MV-4-11 (cell line): Measurements from ENCODE around the gene STAM2.
"Not testable (repeated sequence)": the region's sequence is repeated elsewhere in the genome, so short reads cannot be mapped to it uniquely, and the experiment has no call there.

Experiments used
- DNase-seq: peaks from one replicate; lab custom pipeline; 2025; lab: John Stamatoyannopoulos, UW

STAM2 gene

DNA sequence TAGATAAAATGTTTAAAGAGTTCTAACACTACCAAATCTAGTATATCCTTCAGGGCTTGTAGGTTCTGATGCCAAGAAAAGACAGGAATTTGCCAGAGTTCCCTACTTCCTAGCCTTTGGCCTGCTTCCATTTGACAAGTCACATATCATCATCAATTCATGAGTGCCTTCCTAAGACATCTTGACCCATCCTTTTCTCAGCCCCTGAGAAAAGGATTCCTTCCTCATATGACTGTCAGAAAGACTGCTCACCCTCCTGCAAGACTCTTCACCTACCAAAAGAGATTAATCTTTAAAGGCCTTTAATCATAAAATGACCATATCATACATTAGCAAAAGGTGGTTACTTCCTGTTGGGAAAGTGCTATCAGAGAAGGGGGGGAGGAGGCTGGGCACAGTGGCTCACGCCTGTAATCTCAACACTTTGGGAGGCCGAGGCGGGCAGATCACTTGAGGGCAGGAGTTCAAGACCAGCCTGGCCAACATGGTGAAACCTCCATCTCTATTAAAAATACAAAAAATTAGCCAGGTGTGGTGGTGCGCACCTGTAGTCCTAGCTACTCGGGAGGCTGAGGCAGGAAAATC is 3.3 kb downstream of the STAM2 start:
- not testable (repeated sequence) for DNase-seq

DNA sequence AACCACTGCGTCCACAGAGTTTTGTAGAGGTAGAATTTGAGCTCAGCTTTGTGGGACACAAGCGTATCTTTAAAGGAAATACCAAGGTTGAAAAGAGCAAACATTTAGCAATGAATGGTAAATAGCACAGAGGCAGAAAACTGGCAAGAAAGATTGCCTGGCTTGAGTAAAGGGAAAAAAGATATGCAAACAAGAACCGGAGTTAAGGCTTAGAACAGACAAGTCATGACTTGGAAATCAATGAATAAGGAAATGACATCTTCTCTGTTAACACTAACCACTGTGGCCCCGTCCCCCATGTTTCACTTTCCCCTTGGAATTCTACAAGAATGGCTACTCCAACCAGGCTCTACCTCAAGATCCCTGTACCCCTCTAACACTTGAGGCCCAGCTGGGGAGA is 3.8 kb downstream of the STAM2 start:
- DNase-seq = peak; percentile 2

- DNase-seq = peak; percentile 3
These were observed 6.4 kb downstream of the STAM2 start for GRCh38 chr2:152169158-152169557.

DNA sequence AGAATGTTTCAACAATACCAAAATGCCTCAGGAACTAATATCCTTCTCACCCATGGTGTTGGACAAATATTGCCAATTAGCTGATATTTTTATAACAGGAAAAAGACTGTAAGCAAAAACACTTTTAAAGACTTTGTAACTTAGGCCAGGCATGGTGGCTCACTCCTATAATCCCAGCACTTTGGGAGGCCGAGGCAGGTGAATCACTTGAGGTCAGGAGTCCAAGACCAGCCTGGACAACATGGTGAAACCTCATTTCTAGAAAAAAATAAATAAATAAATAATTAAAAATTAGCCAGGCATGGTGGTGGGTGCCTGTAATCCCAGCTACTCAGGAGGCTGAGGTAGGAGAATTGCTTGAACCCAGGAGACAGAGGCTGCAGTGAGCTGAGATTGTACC is 8.1 kb downstream of the STAM2 start:
- DNase-seq = not testable (repeated sequence)

DNA sequence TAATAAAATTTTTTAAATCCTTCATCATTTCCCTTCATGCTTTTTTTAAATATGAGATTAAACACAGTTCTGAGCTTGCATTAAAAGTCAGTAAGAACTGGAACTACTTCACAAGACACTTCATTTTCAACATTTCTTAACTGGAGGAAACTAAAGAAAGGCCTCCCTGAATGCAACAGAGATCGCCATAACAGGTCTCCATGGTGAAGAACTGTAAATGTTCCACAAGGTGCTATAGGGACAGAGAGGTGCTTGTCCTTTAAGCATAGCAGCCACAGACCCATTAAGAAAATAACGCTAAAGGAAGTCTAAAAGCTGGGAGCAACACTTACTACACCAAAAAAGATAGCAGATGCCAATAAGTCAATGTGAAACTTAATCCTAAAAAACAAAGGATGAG is 8.5 kb downstream of the STAM2 start:
- no peak for DNase-seq

DNA sequence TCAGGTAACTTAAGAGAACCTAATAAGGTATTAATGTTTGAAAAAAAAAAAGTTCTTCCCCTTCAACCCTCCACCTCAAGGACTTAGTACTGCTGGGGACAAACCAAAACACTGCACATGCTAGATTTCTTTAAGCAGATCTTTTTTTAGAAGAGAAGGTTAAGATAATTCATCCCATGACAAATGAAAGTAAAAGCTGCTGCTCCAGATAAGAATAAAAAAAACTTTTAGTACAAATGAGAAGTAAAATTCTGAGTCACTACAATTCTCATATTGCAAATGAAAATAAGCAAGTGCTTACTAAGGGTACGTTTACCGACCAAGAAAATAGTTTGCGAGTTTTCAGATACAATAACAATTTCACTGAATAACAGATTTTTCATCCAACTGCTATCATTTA is 8.9 kb downstream of the STAM2 start:
- peak; percentile 25 for DNase-seq

DNA sequence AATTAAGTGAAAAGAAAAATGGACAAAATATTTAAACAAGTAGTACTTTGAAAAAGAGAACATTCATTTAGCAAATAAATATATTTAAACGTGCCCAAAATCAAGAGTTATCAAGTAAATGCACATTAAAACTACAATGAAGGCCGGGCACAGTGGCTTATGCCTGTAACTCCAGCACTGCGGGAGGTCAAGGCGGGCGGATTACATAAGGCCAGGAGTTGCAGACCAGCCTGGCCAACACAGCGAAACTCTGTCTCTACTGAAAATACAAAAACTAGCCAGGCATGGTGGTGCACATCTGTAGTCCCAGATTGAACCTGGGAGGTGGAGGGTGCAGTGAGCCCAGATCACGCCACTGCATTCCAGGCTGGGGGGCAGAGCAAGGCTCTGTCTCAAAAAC is 9.8 kb downstream of the STAM2 start:
- DNase-seq = no peak

DNA sequence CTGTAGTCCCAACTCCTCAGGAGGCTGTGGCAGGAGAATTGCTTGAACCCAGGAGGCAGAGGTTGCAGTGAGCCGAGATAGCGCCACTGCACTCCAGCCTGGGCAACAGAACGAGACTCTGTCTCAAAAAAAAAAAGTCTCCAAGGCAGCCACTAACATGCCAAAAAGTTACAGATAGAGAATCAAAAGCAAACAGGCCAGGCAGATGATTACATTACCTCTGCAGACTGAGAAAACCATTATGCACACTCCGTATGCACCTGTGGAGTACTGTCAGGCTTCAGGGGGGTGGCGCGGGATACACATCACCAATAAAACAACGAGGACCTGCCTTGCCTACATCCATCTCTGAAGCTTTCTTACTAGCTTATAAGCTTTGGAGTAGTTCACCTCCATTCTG is 10.3 kb downstream of the STAM2 start:
- DNase-seq = no peak

DNA sequence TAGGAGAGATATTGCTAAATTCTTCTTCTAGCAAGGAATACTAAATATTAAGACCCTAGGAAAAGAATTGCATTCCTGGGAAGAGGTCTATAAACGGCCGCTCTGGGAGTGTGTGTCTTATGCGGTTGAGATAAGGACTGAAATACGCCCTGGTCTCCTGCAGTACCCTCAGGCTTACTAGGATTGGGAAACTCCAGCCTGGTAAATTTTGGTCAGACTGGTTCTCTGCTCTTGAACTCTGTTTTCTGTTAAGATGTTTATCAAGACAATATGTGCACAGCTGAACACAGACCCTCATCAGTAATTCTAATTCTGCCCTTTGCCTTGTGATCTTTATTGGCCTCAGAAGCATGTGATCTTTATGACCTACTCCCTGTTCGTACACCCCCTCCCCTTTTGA is 11.9 kb downstream of the STAM2 start:
- not testable (repeated sequence) for DNase-seq

- no peak for DNase-seq
These were observed 13.4 kb downstream of the STAM2 start for GRCh38 chr2:152162141-152162540.

DNA sequence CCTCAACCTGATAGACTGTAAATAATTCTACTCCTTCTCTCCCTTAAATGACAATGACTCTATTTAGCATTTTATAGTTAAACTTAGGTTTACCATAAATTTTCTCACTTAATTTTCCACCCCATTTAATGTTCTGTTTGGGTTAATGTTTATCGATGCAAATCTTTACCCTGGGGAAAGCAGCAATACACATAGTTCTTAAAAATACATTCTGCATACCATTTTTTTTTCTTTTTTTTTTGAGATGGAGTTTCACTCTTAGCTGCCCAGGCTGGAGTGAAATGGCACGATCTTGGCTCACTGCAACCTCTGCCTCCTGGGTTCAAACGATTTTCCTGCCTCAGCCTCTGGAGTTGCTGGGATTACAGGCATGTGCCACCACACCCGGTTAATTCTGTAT is 14.0 kb downstream of the STAM2 start:
- DNase-seq = no peak

GRCh38 chr2:152160378-152160777 is 15.2 kb downstream of the STAM2 start:
- not testable (repeated sequence) for DNase-seq

GRCh38 chr2:152157253-152157652 is 18.3 kb downstream of the STAM2 start:
- DNase-seq = no peak

- DNase-seq = no peak
These were observed 20.4 kb downstream of the STAM2 start for GRCh38 chr2:152155209-152155608.

DNA sequence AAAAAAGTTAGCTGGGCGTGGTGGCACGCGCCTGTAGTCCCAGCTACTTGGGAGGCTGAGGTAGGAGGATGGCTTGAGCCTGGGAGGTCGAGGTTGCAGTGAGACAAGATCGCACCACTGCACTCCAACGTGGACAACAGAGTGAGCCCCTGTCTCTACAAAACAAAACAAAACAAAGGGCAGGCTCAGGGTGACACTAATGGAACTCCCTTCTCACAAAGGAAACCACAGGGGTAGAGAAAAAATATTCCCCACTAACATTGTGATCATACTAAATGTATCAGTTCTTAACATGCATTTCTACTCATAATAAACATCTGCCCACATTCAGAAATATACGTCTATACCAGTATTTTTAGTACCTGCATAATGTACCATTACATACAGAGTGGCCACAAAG is 21.1 kb downstream of the STAM2 start:
- DNase-seq = no peak

GRCh38 chr2:152134488-152135280 is 40.9 kb downstream of the STAM2 start:
- DNase-seq = peak; percentile 32

DNA sequence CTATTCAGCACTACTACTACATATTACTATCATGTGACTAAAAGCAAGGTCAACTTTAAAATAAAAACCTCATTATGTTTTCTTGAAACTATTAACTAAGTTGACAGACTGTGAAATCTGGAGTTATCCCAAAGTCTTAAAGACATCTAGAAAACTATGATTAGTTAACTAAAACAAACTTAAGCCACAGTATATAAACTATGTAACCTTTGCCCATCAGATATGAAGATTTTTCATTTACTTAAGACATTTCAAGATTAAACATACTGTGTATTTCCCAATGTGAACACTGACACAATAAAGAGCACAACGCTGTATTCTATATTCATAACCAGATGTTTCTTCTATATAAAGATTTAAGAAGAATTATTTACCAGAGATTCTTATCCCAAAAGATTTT is 43.3 kb downstream of the STAM2 start:
- no peak for DNase-seq

DNA sequence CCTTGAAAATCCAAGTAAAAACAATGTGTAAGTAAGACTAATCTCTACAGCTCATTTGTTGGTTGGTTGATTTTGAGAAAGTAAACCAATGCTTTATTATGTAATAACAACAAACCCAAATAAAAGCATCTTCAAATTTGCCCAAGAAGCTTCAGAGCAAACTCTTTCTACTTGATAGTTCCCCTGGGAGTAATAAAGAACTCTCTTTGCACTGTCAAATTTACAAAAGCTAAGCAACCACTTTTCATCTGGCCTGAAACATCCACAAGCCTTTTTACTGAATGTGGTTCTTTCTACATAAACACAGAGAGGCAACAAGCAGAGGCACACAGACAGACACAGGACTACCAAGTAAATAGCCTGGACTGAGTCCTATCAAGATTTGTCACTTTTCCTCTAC is 47.9 kb downstream of the STAM2 start:
- DNase-seq = no peak

DNA sequence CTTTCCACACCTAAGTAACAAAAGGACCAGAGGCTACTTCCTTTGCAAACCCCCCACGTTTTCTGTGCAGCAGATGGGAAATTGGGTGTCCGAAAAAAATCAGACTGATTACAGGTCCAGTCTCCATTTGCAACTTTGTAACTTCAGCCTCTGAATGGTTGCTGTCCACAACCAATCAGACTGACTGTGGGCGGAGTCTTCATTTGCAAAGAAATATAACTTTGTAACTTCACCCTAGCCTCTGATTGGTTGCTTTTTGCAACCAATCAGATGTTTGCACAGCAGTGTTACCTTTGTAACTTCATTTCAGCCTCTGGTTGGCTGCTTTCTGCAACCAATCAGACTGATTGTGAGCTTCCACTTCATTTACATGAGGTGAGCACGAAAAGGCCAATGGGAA is 48.9 kb downstream of the STAM2 start:
- no peak for DNase-seq

GRCh38 chr2:152122161-152122560 is 53.4 kb downstream of the STAM2 start:
- no peak for DNase-seq

- no peak for DNase-seq
These were observed 55.1 kb downstream of the STAM2 start for GRCh38 chr2:152120430-152120829.

- DNase-seq = no peak
These were observed 59.6 kb downstream of the STAM2 start for GRCh38 chr2:152115952-152116351.

GRCh38 chr2:152114366-152114765 is 61.2 kb downstream of the STAM2 start:
- no peak for DNase-seq

- not testable (repeated sequence) for DNase-seq
These were observed 68.4 kb downstream of the STAM2 start for GRCh38 chr2:152107140-152107539.
